HK-2 (cell line): ENCODE results near the gene SDR39U1.

Experiments used
- DNase-seq: peaks from one replicate; pipeline ENCODE4 v3.0.0-alpha.2; 2018; ENCODE audit not compliant: unreplicated experiment

Gene SDR39U1

DNA sequence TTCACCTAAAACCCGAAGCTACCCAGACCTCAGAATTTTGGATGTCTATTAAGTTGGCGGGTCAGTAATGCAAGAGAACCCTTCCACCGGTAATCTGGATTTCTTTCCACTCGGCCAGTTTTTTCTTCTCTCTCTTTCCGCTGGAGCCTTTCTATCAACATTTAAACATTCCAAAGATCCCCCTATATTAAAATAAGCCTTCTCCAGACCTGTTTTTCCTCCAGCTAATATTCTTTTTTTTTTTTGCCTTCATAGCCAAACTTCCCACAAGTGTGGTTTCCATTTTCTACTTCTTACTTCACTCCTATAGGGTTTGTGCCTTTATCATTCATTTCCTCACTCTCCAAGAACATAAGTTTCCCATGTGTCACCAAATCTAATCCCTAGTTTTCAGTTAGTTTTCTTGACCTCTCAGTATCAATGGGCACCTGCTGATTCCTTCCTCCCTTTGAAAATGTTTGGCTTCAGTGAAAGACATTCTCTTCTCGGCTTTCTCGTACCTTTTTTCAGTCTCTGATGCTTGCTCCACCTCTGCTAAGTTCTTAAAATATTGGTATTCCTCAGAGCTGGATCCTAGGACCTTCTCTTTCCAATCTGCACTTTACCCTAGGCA lies 583 bp upstream of the SDR39U1 start:
- no peak for DNase-seq

GRCh38 chr14:24441904-24442239 lies 704 bp downstream of the SDR39U1 start:
- no peak for DNase-seq

GRCh38 chr14:24441485-24441884 lies 1.1 kb downstream of the SDR39U1 start:
- no peak for DNase-seq

- DNase-seq, result no peak
Observed at GRCh38 chr14:24440606-24441399, 1.8 kb downstream of the SDR39U1 start.

GRCh38 chr14:24439830-24440605 lies 2.6 kb downstream of the SDR39U1 start:
- no peak for DNase-seq

- no peak for DNase-seq
Observed at GRCh38 chr14:24439257-24439656, 3.3 kb downstream of the SDR39U1 start.

DNA sequence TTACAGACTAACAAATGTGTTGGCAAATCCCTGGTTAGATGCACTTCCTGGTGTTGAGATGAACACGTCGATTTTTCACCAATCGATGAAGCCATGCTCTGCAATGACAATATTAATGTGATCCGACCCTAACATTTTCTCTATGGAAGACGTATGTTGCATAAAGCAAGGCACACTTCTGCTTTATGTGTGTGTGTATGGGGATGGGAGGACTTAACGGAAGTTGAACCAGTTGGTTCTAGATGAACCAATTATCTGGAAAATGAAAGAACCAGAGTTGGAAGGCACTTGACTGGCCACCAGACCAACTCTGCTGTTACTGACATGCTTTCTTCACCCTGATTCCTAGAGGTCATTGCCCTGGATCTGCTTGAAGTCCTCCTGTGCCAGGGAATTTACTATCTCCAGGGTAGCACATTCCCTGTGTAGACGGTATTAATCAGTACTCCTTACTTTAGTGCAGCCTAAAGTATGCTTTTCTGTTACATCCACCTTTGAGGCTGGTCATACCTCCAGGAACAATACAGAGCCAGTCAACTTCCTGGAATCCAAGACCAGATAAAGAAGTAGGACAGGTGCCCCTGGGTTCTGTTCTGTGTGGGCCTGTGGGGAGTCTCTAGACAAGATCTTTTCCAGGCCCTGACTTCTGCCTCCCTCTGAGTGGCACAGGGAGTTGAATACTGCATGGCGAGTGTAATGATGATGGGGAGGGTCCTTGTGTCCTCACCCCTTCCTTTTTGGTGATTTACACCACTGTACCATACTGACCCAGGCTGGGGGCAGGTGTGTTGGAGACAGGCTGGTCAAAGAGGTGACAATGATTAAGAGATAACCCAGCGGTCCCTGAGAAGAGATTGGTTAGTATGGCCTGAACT lies 4.1 kb downstream of the SDR39U1 start:
- no peak for DNase-seq

DNA sequence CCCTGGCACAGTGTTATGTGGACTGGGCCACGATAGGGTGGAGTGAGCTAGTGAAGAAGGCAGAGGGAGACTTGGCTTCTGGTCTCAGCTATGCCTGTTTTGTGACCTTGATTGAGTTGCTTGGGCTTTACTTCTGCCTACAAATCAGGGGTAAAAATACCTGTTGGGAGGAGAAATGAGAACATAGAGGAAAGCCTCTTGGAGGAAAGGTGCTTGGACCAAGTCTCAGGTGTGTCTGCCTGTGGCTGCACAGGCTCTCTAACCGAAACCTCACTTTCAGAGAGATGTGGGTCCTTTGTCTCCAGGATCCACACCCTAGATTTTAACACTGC lies 4.9 kb downstream of the SDR39U1 start:
- no peak for DNase-seq

DNA sequence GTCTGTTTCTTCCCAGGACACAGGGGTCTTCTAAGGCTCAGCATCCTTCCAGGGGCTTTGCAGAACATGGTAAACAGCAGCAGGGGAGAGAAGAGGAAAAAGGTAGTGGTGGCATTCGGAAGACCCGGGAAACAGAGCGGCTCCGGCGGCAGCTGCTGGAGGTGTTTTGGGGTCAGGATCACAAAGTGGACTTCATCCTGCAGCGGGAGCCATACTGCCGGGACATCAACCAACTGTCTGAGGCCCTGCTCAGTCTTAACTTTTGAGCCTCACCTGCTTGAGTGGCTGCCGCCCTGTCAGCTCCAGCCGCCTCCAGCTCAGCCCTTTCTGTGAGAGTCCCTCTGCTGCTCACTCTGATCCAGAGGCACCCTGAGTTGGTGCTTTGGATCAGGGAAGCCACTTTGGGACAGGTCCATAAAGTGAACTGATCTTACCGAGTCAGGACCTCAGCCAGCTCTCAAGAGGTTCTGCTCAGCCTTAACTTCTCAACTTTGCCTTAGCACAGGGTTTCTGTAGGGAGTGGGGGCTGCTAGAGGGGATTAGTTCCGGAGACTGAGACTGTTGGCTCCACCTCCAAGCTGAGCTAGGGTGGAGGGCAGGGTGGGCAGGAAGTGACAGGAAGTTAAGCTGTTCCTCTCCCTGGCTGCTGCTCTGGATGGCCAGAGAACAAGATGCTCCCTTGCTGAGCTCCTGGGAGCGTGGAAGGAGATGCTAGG lies 5.4 kb downstream of the SDR39U1 start:
- no peak for DNase-seq

GRCh38 chr14:24436355-24437019 lies 6.1 kb downstream of the SDR39U1 start:
- peak; percentile 35 for DNase-seq

DNA sequence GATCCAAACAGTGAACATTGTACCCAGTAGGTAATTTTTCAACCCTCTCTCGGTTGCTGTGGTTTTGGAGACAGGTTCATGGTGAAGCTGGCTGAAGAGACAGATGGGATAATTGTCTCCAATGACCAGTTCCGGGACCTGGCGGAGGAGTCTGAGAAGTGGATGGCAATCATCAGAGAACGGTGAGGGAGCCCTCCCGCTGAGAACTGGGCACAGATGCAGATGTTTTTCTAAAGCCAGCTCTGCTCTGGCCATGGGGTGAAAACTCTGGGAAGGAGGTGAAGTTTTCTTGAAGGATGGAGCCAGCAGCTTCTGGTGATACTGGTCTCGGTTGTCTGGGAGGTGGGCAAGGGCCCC lies 6.6 kb downstream of the SDR39U1 start:
- DNase-seq, result no peak

DNA sequence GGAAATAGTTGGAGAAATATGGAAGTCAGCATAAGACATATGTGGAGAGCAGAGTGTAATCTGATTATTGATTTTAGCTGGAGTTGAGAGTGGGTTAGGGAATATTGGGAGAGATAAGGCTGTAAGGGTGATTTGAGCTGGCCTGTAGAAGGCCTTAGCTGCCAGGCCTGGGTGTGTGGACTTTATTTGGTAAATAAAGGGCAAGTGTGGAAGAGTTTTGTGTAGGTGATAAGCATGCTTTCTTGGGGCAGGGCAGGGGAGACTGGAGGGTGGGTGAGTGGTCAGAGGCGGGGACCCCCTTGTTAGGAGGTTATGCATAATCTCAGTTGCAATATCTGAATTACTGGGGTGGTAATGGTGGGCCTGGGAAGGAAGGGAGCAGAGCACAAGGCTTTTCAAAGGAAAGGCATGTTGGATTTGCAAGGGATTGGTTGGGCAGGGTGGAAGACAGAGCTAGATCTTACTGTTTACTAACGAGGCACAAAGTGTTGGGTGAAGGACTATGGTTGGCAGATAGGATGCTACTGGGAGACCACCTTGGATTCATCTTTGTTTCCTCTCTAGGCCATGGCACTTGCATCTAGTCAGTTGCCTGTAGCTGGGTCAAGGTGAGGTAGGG lies 7.3 kb downstream of the SDR39U1 start:
- DNase-seq, result no peak

DNA sequence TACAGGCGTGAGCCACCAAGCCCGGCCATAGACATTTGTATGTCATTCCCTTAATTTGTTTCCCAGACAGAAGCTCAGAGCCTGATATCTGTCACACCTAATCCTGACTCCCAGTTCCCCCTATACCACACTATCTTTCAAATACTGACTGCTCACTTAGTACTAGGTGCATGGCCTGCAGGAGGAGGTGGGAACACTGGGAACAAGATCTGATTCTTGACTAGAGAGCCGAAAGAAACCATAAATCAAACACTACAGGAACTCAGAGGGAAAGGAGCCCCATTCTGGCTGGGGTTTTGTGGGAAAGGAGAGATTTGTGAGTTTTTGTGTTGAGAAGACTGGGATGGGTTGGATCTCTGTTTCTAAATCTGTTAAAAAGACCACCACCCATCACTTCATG lies 7.9 kb downstream of the SDR39U1 start:
- no peak for DNase-seq

DNA sequence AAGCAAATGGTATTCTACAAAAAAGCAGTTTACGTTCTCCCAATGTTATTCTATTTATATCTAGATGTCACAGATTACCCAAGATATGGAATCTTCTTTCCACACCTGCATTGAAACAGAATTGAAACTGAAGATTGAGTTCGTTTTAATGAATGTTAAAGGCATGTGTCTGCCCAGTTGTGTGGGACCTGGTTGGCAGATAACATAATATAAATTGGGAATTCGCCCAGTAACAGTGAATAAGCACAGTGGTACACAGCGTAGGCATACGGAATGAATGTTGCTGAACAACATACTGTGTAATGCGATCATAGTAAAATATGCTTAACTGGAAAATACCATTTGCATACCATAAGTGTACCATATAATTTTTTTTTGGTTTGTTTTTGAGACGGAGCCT lies 8.5 kb downstream of the SDR39U1 start:
- no peak for DNase-seq

DNA sequence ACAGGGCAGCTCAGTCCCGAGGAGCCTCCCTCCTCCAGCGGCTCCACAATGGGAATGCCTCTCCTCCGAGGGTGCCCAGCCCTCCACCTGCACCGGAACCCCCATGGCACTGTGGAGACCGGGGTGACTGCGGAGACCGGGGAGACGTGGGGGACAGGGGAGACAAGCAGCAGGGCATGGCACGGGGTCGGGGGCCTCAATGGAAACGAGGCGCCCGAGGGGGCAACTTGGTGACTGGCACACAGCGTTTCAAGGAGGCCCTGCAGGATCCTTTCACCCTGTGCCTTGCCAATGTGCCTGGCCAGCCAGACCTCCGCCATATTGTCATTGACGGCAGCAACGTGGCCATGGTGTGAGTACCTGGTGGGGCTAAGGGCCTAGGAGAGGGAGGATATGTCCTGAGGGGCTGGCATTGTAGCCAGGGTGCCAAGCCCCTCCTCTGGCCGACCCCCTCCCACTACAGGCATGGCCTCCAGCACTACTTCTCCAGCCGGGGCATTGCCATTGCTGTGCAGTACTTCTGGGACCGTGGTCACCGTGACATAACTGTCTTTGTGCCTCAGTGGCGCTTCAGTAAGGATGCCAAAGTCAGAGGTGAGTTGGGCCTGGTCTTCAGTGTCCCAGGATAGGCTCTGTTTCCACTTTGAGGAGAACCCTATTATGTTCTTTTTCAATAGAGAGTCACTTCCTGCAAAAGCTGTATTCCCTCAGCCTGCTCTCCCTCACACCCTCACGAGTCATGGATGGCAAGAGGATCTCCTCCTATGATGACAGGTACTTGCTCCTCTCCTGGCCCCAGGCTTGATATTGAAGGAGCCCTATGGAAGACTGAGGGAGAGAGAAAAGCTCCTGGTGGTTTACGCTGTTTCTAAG lies 10.1 kb downstream of the SDR39U1 start:
- no peak for DNase-seq

- DNase-seq, result peak; percentile 89
Observed at GRCh38 chr14:24431569-24432258, 10.9 kb downstream of the SDR39U1 start.

DNA sequence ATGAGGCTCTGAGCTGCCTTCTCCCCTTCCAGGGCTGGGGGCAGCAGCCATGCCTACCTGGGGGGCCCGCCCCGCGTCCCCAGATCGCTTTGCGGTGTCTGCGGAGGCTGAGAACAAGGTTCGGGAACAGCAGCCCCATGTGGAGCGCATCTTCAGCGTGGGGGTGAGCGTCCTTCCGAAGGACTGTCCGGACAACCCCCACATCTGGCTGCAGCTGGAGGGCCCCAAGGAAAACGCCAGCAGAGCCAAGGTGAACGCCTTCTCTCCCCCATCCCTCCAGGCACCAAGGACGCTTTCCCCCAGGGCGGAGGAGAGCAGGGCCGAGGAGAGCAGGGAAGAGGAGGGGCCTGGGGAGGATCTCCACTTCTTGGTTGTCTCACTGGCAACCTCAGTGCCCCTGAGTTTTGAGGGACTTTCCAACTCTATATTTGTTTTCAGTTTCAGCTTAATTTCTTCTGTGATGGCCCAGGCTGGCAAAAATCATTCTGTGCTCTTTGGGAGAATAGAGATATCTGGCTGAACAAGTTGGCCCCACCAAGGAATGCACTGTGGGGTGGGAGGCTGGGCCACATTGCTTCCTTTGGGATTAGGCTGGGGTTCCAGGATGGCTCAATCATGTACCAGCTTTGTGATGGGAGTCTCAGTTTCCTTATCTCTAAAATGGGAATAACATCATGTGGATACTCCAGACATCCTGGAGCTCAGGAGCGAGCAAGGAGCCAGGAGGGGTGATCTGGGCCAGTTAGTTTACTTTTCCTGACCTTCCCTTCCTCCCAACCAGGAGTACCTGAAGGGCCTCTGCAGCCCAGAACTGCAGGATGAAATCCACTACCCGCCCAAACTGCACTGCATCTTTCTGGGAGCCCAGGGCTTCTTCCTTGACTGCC lies 11.7 kb downstream of the SDR39U1 start:
- DNase-seq, result no peak

DNA sequence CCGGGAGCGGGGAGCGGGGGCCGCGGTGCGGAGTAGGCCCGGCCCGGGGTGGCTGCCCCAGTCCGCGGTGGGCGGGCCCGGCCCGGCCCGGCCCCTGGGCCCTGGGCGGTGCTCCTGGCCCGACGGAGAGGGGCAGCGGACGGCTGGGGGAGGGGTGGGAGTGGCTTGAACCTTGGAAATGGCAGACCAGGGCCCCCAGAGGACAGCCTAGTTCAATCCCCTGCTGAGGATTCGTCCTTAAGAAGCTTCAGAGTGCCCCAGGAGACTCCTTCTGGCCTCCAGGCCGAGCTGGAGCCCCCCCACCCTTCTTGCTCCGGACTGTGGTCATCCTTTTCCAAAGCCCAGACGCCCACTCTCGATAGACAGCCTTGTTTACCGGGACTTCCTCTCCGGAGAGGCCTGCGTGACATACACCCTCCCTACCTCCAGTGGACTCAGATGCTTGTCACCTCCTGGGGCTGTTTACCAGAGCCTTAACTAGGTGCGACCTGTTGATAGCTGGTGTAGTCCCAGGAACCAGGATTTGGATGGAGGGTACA lies 12.4 kb downstream of the SDR39U1 start:
- DNase-seq, result peak; percentile 74
